Measurements from ENCODE around the gene C2CD2. TPM values are rescaled to one million over a fixed set of nuclear protein-coding genes. Genes with fewer than 3 reads are reported as not detected.

The C2CD2 gene
- total RNA-seq, 1 experiment from 2014 or later, result 50.4 TPM

DNA sequence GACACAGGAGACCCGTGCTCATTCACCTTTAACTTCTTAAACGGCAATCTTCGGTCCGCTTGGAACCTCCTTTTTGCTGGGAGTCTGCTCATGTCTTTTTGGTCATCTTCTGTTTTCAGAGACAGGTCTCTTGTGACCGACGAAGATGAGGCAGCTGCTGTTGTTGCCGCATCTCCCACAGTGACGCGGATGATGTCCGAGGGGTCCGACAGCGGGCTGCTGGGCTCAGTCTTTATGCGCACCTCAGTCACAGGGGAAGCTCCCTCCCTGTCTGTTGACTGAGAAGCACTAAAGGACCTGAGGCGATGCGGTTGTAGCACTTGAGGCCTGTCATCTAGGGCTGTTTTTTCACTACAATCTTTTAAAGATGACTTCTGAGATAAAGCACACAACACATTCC, 38.8 kb upstream of the C2CD2 start:
- no peaks in the 10 kb centered on the region for H4K20me1 ChIP-seq (ENCODE audit: low read length)
- TF ChIP-seq, protein P1, sequence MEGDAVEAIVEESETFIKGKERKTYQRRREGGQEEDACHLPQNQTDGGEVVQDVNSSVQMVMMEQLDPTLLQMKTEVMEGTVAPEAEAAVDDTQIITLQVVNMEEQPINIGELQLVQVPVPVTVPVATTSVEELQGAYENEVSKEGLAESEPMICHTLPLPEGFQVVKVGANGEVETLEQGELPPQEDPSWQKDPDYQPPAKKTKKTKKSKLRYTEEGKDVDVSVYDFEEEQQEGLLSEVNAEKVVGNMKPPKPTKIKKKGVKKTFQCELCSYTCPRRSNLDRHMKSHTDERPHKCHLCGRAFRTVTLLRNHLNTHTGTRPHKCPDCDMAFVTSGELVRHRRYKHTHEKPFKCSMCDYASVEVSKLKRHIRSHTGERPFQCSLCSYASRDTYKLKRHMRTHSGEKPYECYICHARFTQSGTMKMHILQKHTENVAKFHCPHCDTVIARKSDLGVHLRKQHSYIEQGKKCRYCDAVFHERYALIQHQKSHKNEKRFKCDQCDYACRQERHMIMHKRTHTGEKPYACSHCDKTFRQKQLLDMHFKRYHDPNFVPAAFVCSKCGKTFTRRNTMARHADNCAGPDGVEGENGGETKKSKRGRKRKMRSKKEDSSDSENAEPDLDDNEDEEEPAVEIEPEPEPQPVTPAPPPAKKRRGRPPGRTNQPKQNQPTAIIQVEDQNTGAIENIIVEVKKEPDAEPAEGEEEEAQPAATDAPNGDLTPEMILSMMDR (conservative IDR thresholded peaks at IDR 0.05; ENCODE audit: low read depth, low read length), result no peak
- no peak for TF ChIP-seq EZH2phosphoT487 (IDR thresholded peaks at IDR 0.05; ENCODE audit: borderline replicate concordance, low read length)
- TF ChIP-seq EZH2 (IDR thresholded peaks at IDR 0.05; ENCODE audit: low read length, unreplicated experiment), result no peak
- ChIA-PET CTCF (no interaction called here), POLR2A (ENCODE audit: unreplicated experiment) (no interaction called here)
- H3K9me3 ChIP-seq (ENCODE audit: low read length), result peaks cover 8% of the 10 kb centered on the region; the same call in 1 of the 2 replicates
- peaks cover 29% of the 10 kb centered on the region for H3K36me3 ChIP-seq (ENCODE audit: low read depth, low read length)
- no peak overlapping the region for H2AFZ ChIP-seq (ENCODE audit: low read length)
- H3K4me1 ChIP-seq (ENCODE audit: insufficient read depth, low read length), result peaks cover 11% of the 10 kb centered on the region
- ATAC-seq (no peak), DNase-seq (no peak)
- intact Hi-C loops (cut with micrococcal nuclease), result no loop called here
- no peak overlapping the region for H3K4me3 ChIP-seq (ENCODE audit: low read length)
- H3K9ac ChIP-seq (ENCODE audit: low read length), result no peak overlapping the region
- no peaks in the 10 kb centered on the region for H3K27me3 ChIP-seq (ENCODE audit: low read length)
- H3F3A ChIP-seq (ENCODE audit: low read length, unreplicated experiment), result no peaks in the 10 kb centered on the region
- H3K27ac ChIP-seq (ENCODE audit: low read length), result no peak overlapping the region
- H3K9me2 ChIP-seq (replicated peaks; ENCODE audit: low read length), result no peaks in the 10 kb centered on the region
- no peaks in the 10 kb centered on the region for H3K79me2 ChIP-seq (ENCODE audit: low read length)
- no peak overlapping the region for H3K4me2 ChIP-seq (ENCODE audit: low read length)
- BruUV-seq (replicated peaks), result no TSS peak

- Histone ChIP-seq H3K36me3 (ENCODE audit: low read depth, low read length) (peaks cover 26% of the 10 kb centered on the region), H3K4me2 (ENCODE audit: low read length) (no peak overlapping the region), H3K4me1 (ENCODE audit: insufficient read depth, low read length) (peaks cover 11% of the 10 kb centered on the region), H3F3A (ENCODE audit: low read length, unreplicated experiment) (no peaks in the 10 kb centered on the region), H3K4me3 (ENCODE audit: low read length) (no peak overlapping the region), H3K27me3 (ENCODE audit: low read length) (no peaks in the 10 kb centered on the region), H4K20me1 (ENCODE audit: low read length) (no peaks in the 10 kb centered on the region), H3K9me3 (ENCODE audit: low read length) (peaks cover 8% of the 10 kb centered on the region; the same call in 1 of the 2 replicates), H3K9ac (ENCODE audit: low read length) (no peak overlapping the region), H3K27ac (ENCODE audit: low read length) (no peak overlapping the region), H3K9me2 (replicated peaks; ENCODE audit: low read length) (no peaks in the 10 kb centered on the region), H3K79me2 (ENCODE audit: low read length) (no peaks in the 10 kb centered on the region), H2AFZ (ENCODE audit: low read length) (no peak overlapping the region)
- ChIA-PET POLR2A (ENCODE audit: unreplicated experiment) (no interaction called here), CTCF (no interaction called here)
- ATAC-seq (no peak), DNase-seq (no peak)
- TF ChIP-seq, protein P1 (conservative IDR thresholded peaks at IDR 0.05; ENCODE audit: low read depth, low read length), result no peak
- TF ChIP-seq EZH2phosphoT487 (IDR thresholded peaks at IDR 0.05; ENCODE audit: borderline replicate concordance, low read length) (no peak), EZH2 (IDR thresholded peaks at IDR 0.05; ENCODE audit: low read length, unreplicated experiment) (no peak)
- intact Hi-C loops (cut with micrococcal nuclease), result no loop called here
- BruUV-seq (replicated peaks), result no TSS peak
Observed at GRCh38 chr21:41991659-41992058, 37.8 kb upstream of the C2CD2 start.

DNA sequence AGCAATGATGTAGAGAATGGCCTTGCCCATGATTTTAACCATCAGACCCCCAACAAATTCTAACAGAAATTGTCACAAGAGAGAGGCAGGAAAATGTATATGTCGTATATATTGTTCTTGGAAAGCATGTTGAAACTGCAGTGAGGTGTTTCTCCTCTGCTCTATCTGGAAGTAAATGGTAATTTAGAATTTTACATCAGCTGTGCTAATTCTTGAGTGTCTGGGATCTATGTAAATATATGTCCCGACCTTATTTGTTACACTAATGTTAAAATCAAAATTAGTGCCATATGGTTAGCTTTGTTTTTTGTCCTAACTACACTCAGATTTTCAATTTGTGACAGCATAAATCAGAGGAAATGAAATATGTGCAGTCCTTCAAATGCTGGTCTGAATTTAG, 35.9 kb upstream of the C2CD2 start:
- ATAC-seq (no peak), DNase-seq (no peak)
- H2AFZ ChIP-seq (ENCODE audit: low read length), result no peak overlapping the region
- CTCF ChIA-PET, result no interaction called here
- no TSS peak for BruUV-seq (replicated peaks)
- no peak overlapping the region for H3K4me2 ChIP-seq (ENCODE audit: low read length)
- H4K20me1 ChIP-seq (ENCODE audit: low read length), result no peaks in the 10 kb centered on the region
- no peaks in the 10 kb centered on the region for H3K27me3 ChIP-seq (ENCODE audit: low read length)
- no peaks in the 10 kb centered on the region for H3K9me3 ChIP-seq (ENCODE audit: low read length)
- H3K36me3 ChIP-seq (ENCODE audit: low read depth, low read length), result peaks cover 12% of the 10 kb centered on the region
- POLR2A ChIA-PET (ENCODE audit: unreplicated experiment), result interaction anchor here (0.7 kb wide), 1 partner anchor 111 kb away, joined by 6 read pairs; the partner anchor contains the start of gene PRDM15
- no peaks in the 10 kb centered on the region for H3F3A ChIP-seq (ENCODE audit: low read length, unreplicated experiment)
- H3K4me3 ChIP-seq (ENCODE audit: low read length), result no peak overlapping the region
- H3K9me2 ChIP-seq (replicated peaks; ENCODE audit: low read length), result no peaks in the 10 kb centered on the region
- TF ChIP-seq, protein P1 (conservative IDR thresholded peaks at IDR 0.05; ENCODE audit: low read depth, low read length), result no peak
- TF ChIP-seq EZH2 (IDR thresholded peaks at IDR 0.05; ENCODE audit: low read length, unreplicated experiment), result no peak
- no peak for TF ChIP-seq EZH2phosphoT487 (IDR thresholded peaks at IDR 0.05; ENCODE audit: borderline replicate concordance, low read length)
- no peak overlapping the region for H3K27ac ChIP-seq (ENCODE audit: low read length)
- no peaks in the 10 kb centered on the region for H3K79me2 ChIP-seq (ENCODE audit: low read length)
- intact Hi-C loops (cut with micrococcal nuclease), result no loop called here
- H3K4me1 ChIP-seq (ENCODE audit: insufficient read depth, low read length), result peaks cover 11% of the 10 kb centered on the region
- no peak overlapping the region for H3K9ac ChIP-seq (ENCODE audit: low read length)

Measured in PC-3 (cell line).